LNCaP clone FGC (cell line): ENCODE data around the gene TSEN15.

Experiments
- DNase-seq: peaks from one replicate; pipeline ENCODE4 v3.0.0-alpha.2; 2011; ENCODE audit warnings: low read depth
- H3K4me3 ChIP-seq: 2 replicates; pipeline ENCODE4 v1.5.1; 2011; ENCODE audit warnings: mild to moderate bottlenecking, low read depth, low read length, control low read depth
- TF ChIP-seq, protein P1 (sequence below): IDR thresholded peaks from 2 replicates; pipeline ENCODE4 v1.5.1; 2012; ENCODE audit warnings: mild to moderate bottlenecking; ENCODE audit not compliant: control insufficient read depth, insufficient read depth; ENCODE audit errors: extremely low read depth

The TSEN15 gene

DNA sequence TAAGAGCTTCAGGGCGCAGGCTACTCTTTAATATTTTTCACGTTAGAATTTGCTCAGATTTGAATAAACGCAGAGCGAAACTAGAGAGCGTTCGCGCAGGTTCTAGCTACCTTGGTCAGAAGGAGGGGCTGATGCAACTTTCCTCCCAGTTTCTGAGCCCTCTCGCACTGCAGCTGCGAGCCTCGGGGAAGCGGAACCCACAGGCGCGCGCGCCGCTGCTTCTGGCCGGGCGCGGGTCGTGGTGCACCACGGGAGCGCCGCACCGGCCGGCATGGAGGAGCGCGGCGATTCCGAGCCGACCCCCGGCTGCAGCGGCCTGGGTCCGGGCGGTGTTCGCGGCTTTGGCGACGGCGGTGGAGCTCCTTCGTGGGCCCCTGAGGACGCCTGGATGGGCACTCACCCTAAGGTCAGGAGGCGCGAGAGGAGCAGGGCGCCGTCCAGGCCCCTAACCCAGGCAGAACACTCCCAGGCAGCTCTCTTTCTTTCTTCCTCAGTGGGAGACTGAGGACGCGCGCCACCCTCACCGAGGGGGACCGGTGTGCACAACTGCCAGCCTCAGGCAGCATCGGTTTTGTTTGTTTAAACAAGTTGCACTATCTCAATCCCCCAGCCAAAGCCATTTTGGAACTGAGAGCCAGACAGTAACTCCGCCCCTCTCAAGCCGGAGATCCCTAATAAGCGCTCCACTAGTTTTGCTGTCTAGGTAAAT, at the start of gene TSEN15:
Gene TSEN15 (plus strand): TSS at position 246 of the 709 bp plus-strand sequence. CDS start 26 bp downstream, at position 272.
- TF ChIP-seq, protein P1, sequence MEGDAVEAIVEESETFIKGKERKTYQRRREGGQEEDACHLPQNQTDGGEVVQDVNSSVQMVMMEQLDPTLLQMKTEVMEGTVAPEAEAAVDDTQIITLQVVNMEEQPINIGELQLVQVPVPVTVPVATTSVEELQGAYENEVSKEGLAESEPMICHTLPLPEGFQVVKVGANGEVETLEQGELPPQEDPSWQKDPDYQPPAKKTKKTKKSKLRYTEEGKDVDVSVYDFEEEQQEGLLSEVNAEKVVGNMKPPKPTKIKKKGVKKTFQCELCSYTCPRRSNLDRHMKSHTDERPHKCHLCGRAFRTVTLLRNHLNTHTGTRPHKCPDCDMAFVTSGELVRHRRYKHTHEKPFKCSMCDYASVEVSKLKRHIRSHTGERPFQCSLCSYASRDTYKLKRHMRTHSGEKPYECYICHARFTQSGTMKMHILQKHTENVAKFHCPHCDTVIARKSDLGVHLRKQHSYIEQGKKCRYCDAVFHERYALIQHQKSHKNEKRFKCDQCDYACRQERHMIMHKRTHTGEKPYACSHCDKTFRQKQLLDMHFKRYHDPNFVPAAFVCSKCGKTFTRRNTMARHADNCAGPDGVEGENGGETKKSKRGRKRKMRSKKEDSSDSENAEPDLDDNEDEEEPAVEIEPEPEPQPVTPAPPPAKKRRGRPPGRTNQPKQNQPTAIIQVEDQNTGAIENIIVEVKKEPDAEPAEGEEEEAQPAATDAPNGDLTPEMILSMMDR = 0 out of 2 replicates have a peak, but pooled peaks have one; percentile 7
- DNase-seq = peak; percentile 54
- peak within 1 kb of the TSS; percentile 68 for H3K4me3 ChIP-seq

DNA sequence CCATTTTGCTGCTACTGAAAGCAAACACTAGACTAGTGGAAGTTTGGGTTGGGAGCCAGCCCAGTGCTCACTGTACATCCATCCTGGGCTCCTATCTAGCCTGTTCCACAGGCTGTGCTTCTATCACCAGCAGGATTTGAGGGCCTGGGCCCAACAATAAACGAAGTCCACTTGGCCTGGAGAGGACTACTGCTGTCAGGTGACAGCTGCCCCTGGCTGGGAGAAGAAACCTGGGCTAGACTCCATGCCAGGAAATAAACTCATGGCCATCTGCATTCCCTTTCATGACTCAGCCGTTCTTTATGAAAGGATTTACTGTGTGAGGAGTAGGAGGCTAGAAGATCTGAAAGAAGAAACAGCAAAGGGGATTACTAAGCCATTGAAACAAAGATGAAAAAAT, 49.5 kb upstream of the TSEN15 start:
- no peak overlapping the region for H3K4me3 ChIP-seq
- TF ChIP-seq, protein P1 = no peak
- DNase-seq = peak; percentile 26

DNA sequence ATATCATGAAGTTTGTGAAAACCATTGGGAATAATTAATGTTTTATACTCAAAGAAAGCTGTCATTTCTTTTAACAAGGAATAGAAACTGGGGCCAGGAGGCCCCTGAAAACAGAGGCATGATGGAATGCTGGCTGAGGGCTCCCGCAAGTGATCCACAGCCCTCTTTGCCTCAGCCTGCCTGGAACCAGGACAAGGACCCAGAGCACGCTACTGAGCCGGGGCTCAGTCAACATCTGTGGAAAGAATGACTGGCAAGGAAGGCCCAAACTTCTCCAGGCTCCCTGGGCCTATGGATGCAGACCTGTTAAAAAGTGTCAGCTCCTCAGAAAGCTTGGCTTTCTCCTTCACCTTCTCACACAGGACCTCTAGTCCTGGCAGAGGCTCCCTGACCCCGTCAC, 46.6 kb upstream of the TSEN15 start:
- DNase-seq = no peak
- TF ChIP-seq, protein P1 = no peak
- H3K4me3 ChIP-seq = no peak overlapping the region

DNA sequence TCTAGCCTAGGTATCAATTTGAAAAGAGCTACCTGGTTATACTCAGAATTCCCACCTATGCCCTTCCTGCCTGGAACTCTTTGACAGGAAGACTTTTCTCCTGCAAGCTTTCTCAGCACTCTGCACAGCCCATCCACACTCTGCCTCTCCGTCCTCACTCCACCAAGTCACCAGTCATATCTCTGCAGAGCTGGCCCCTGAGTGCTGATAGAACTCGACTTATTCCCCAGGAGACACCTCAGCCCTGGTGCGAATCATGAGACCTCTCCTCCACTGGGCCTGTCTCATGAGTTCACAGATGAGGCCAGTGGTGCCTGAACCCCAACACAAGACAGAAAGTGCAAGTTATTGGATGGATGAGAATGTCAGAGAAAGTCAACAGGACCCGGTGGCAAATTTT, 46.0 kb upstream of the TSEN15 start:
- H3K4me3 ChIP-seq = no peak overlapping the region
- TF ChIP-seq, protein P1 = no peak

DNA sequence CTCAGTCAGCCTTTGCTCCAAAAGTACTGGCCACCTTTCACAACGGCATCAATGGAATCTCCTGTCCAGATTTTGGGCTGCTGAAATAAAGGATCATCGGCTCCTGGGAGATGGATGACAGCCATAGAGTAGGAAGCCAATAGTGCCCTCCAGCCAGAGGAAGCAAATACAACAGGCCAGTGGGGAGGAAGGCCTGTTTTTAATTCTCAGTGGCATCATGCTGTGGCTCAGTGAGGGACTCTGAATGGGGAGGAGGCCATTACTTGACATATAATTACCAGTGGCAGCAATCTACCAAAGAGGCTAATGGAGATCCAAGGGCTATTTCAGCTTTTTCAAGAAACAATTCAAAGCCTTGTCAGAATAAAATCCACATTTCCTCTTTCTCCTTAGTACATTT, 40.7 kb upstream of the TSEN15 start:
- DNase-seq = no peak
- TF ChIP-seq, protein P1 = no peak
- H3K4me3 ChIP-seq = no peak overlapping the region

More for the DNA sequence above, 46.0 kb upstream of the TSEN15 start:
- DNase-seq = no peak

DNA sequence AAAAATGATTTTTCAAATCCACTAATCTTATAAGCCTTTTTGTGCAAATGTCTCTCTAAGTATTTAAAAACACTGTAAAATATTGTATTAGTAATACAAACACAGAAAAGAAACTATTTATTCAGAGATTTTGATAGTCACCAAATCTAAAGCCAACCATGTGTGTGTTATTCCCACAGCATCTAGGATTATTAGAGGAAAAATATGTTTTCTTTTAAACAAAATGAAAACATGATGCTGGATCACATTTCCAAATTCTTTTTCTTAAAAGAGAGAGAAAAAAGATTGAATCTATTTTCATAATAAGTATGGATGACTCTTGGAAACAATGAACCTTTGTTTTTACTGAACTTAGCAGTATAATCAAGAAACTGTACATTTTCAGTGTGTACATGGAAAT, 39.3 kb upstream of the TSEN15 start:
- no peak overlapping the region for H3K4me3 ChIP-seq
- TF ChIP-seq, protein P1 = no peak
- DNase-seq = no peak

DNA sequence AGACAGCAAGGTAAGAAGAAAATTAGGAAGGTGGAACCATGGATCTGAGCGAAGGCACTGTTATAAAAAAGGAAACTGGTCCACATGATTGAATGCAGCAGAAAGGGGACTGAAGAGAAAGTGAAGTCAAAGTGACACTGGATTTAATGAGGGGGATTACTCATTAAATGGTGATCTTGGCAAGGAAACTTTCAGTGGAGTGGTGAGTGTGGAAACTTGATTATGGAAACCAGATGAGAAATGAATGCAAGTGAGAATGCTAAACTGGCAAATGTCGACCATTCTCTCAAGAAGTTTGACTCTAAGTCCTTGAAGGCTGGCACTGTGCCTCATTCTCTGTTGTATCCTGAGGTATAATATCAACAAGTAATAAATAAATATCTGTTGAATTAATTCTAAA, 37.3 kb upstream of the TSEN15 start:
- no peak overlapping the region for H3K4me3 ChIP-seq
- DNase-seq = no peak
- TF ChIP-seq, protein P1 = no peak
